CD4-positive, alpha-beta T cell treated with Interleukin-15 for 1 hour (primary cell): ENCODE results near the gene BHLHA15.

Experiments used
- DNase-seq: peaks from one replicate; pipeline ENCODE4 v3.0.0-alpha.2; 2020

BHLHA15 gene

DNA sequence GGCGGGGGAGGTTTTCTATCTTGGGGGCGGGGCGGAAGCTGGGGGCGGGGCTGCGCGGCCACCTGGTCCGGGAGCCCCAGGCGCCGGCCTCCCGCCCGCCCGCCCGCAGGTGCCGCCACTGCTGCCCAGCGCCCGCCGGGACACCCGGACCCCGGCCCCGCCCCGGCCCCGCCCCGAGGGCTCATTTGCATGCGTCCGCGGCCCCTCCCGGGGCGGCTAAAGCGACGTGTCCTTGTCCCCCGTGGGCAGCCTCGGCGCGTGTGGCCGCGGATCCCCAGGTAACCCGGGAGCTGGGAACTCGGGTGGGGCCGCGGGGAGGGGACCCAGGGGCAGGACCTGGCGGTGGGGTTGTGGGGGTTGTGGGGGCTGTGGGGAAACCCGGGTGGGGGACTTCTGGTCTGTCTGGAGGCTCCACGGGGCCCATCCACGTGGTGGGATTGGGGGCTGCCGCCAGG is at the start of gene BHLHA15:
Gene BHLHA15, plus strand, starts transcription at position 219 of the 455 bp plus-strand sequence. CDS start 871 bp downstream, outside the sequence.
- DNase-seq, result no peak

DNA sequence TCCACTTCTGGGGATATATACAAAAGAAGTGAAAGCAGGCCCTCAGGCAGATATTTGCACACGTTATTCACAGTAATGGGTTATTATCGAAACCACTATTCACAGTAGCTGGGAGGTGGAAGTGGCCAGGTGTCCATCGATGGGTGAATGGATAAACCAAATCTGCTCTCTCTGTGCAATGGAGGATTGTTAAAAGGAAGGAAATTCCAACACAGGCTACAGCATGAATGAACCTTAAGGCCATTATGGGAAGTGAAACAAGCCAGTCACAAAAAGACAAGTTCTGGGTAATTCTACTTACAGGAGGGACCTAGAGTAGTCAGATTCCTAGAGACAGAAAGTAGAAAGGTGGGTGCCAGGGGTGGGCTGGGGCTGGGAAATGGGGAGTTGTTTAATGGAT is 48.5 kb upstream of the BHLHA15 start:
- DNase-seq, result no peak

DNA sequence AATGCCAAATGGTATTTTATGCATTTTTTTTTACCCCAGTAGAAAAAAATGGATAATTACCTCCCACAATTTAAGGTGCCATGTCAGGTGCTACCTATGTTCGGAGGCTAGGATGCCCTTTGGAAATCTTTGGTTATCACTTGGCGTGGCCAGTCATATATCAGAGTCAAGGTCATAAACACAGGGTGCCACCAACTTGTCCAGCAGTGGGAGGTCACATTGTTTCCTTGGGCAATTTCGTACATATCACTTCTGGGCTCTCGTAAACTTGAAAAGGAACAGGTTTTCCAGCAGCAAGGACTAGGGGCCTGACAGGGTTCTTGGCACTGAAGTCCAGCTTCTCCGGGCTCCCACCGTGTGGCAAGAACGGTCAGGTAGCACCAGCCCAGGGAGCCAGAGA is 48.0 kb upstream of the BHLHA15 start:
- DNase-seq, result no peak

DNA sequence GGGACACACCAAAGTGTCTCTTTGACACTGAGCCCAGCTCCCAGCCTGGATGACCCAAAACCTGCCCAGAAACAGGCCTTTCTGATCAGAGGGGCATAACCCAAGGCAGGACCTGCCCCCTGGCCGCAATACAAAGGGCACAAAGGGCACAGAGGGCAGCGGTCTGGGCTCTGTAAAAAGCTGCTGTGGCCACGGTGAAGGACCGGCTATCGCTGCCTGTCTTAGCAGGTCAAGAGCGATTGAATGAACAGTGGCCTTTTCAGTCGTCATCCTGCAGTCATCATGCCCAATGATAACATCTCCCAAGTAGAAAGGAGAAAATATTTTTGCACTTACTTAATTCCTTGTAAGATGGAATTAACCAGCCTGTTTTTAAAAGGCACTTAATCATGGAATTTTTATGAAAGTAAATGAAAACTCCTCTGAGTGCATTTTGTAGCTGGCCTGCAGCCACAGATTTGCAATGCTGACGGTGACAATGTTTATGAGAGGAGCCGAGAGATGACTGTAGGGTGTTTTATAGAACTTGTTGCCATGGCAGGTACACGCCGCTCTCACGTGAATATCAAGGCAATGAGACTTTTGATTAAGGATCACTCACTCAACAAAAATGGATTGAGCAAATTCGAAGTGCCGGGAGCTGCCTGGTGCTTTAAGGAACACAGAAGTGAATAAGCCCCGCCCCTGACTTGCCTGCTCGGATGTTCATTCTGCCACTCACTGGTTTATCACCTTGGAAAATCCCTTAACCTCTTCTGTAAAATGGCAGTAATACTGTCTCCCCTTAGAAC is 47.3 kb upstream of the BHLHA15 start:
- no peak for DNase-seq

DNA sequence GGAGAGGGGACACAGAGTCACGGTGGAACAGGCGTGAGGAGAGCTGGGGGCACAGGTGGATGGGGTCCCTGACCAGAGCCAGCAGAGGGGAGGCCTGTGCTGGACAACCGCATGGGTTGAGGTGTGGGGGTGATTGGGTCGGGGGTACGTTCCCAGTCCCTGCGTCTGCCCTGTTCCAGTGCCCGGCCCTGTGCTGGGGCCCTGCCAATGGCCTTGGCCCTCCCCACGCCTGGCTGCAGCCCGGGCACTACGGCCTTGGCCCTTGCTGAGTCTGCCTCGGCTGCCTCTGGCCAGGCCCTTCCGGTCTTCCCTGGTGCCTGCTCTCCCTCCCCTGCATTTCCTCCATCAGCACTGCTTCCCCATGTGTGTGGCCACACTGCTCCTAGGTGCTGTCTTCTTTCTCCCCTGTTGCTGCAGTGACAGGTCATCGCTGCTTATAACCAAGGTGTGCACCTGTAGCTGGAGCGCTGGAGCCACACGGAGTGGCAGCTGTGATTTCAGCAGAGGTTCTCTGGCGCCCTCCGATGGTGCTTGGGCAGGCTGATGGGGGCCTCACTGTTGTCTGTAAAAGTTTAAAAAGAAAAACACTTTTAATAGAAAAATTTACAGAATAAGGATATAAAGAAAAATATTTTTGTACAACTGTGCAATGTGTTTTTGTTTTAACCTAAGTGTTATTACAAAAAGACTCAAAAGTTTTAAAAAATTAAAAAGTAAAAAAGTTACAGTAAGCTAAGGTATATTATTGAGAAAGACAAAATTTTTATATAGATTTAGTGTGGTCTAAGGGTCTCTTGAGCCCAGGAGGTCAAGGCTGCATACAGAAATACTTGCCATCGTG is 45.2 kb upstream of the BHLHA15 start:
- DNase-seq, result peak; percentile 54

DNA sequence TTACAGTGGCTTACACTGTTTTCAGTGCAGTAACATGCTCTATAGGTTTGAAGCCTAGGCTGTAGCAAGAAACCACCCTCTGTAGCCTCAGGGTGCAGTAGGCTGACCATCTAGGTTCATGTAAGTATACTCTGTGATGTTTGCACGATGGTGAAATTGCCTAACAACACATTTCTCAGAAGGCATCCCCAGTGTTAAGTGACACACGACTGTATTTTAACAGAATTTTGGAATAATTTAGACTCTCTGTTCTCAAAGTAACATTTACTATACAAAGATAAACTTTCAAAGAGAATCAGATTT is 44.6 kb upstream of the BHLHA15 start:
- no peak for DNase-seq

DNA sequence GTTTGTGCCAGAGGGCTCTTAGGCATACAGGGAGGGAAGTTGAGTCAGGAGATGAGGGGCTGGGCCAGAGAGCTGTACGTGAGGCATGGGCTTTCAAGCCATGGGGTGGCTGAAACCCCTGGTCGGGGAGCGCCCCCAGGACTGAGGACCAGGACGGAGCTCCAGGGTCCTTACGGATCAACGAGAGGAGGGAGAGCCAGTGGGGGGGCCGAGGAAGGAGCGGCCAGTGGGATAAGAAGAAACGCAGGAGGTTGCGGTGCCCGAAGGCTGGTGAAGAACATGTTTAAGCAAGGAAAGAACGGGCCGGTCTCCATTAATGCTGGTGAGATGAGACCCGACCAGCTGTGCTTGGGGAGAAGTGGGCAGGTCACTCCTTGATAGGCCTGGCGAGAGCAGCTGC is 43.6 kb upstream of the BHLHA15 start:
- DNase-seq, result no peak

DNA sequence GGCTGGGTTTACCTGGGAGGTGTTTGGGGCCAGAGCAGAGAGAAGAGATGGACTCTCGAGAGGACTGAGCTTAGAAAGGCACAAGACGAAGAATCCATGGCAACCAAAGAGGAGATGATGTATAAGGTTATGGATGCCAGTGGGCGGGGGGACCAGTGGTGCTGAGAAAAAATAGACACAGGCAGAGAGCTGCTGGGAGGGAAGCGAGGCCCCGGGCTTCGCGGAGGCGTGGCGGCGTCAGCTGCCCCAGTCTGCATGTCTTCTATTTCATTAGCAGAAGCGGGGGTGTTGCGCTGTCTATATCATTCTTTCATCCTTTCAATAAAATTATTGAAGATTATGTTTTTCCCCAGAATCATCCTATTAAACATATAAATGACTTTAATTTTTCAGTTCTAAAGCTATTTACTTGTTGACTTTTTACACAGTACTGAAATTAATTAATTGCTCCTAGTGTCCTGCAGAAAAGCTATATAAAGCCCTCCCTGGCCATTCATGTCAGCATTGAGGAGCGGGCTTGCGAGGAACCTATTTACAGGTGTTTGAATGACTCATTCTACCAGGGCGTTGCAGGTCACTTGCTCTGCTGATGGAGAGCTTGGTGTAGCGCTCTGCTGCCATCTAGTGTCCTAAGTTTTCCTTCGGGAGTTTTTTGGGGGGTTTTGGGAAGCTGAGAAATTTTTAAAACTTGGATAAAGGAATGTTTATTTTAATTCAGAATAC is 42.9 kb upstream of the BHLHA15 start:
- DNase-seq, result peak; percentile 42

DNA sequence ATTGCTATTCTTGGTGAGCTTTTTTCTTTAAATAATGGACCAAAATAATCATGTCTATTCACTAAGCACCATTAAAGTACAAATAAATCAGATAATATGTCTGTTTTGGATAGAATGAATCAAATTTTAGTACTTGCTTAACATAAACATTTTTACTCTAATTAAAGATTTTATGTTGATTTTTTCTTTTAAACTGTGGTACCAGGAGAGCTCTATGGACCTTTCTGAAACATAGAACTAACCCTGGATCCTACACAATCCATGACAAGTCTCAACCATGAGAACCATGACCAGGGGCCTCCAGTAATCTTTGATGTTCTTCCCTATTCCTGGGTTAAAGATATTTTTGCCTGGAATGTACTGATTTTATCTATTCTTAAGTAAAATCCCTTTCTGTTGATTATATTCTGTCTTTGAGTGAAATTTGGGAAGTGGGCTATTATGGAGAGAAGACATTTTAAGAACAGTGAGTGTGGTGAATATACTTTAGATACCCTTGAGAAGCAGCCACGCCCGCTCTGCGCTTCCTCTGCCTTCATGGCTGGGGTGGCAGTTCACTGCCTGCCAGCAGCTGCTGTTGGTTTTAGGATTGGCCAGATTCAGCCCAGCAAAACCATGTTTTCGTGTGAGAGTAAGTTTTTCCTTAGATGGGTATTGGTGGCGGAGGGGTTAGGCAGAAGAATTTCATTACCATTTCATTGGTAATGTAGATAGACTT is 42.2 kb upstream of the BHLHA15 start:
- no peak for DNase-seq

DNA sequence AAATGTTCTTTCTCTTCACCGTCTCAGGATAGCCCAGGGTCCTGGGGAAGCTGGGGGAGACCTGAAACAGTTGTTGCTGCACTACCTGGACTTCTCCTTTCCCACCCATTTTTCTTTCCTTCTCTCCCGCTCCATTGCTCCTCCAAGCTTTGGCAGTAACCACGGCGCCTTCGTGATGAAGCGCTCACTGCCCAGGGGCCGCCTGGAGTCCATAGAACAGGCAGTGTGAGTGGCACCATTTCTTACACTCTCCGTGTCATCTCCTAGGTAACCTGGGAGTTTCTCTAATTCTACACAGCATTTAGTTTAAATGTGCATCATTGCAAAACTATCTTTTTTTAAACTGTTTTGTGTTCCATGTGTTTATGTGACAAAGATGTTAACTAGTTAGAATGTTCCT is 40.3 kb upstream of the BHLHA15 start:
- DNase-seq, result no peak

DNA sequence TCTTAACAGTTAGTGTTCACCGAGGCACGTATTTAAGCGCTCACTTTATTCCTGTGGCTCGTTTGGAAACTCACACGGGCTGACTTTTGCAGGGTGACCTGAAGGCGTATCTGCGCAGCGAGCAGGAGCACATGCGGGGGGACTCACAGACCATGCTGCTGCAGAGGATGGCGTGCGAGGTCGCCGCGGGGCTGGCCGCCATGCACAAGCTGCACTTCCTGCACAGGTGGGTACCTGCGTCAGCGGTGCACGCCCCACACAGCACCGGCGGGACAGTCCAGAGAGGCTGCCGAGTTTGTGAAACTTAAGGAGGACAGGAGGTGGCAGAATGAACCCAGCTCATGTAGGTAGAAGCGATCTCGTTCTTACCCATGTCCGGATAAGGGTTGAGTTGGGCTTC is 39.8 kb upstream of the BHLHA15 start:
- DNase-seq, result no peak

DNA sequence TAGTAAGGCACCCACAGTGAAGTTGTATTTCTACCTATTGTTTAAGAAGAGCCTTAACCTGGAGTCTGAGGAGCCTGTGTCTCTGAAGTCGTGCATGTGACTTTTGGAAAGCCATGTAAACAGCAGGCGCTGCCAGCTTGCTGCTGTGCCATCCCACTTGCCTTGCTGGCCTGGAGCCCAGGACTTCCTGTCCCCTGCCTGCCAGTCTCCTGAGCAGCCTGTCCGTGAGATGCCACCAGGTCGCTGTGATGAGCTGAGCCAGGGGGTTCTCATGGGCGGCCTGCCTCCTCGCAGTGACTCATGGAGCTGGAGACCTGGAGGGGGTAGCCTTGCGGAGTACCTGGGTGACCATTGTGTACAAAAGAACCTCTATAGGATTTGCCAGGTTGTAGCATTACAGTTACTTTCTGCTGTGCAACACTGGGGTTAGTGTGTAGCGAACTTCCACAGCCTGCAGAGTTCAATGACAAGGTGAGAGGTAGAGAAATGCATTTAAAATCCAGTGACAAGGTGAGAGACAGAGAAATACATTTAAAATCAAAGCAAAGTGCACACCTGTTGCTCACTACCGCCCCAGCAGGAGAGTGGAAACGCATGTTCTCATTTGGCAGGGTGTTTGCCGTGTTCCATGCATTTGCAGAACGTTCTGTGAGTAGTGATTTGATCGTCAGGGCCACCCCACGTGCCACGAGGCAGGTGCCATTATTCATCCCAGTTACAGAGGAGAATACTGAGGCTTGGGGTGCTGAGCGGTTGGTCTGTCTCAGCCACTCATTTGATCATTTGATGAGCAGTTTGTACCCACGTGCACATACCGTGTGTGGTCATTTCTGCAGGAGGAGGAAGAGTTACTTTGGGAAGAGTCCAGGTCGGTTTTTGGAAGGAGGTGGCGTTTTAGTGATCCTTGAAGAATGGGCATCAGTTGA is 36.6 kb upstream of the BHLHA15 start:
- no peak for DNase-seq

DNA sequence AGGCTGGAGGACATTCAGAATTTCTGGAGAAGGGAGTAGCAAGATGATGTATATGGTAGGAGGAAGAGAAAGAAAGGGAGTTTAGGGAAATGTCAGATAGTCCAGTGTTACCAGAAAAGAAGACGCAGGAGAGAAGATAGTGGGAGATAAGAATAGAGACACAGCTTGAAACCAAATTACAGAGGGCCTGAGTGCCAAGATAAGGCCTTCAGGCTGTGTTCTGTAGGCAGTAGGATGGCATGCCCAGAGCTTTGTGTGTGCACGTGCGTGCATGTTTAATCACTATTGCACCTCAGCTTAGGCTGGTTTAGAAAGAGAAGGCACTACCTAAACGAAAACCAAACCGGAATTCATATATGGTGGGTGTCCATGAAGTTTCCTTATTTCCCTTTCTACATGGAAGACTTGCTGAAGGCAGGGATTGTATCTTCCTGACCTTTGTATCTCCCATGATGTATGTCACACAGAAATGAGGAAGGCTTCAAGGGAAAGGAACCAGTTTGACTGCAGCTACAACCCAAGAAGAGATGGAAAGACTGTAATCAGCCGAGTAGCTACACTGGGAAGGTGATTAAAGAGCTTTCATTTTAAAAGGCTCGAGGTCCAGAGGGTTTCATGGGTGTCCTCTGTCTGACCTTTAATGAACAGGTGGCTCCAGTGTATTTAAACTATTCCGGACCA is 35.8 kb upstream of the BHLHA15 start:
- no peak for DNase-seq

DNA sequence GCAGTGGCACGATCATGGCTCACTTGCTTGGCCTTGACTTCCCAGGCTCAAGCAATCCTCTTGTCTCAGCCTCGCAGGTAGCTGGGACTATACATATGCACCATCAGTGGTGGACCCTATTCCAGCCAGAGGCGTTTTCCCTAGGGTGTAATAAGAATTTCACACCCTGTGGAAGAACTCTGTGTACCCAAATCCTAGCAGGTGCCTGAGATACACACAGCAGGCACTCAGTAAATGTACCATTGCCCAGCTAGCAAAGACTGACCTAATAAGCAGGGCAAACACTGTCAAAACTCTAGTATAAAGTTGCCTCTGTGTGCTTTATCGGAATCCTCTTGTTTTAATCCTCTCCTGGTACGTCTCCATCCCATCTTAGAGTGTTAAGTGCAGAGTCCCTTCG is 33.7 kb upstream of the BHLHA15 start:
- no peak for DNase-seq

DNA sequence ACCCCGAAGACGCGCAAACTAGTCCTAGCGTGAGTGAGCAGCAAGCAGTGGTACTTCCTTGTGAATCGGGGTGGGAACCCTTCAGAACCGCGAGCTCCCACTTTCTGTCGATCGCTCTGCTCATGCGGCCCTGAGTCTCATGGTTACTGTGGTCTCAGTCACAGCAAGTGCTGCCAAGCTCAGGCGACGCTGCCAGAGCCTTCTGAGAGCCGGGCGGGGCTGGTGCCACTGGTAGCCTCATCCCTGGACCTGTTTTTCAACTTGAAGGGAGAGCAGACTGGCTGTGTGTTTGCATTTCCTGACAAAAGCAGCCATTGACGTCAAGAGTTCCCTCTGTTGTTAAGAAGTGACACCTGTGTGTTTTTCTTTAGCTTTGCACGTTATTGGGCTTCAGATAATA is 32.9 kb upstream of the BHLHA15 start:
- DNase-seq, result no peak

DNA sequence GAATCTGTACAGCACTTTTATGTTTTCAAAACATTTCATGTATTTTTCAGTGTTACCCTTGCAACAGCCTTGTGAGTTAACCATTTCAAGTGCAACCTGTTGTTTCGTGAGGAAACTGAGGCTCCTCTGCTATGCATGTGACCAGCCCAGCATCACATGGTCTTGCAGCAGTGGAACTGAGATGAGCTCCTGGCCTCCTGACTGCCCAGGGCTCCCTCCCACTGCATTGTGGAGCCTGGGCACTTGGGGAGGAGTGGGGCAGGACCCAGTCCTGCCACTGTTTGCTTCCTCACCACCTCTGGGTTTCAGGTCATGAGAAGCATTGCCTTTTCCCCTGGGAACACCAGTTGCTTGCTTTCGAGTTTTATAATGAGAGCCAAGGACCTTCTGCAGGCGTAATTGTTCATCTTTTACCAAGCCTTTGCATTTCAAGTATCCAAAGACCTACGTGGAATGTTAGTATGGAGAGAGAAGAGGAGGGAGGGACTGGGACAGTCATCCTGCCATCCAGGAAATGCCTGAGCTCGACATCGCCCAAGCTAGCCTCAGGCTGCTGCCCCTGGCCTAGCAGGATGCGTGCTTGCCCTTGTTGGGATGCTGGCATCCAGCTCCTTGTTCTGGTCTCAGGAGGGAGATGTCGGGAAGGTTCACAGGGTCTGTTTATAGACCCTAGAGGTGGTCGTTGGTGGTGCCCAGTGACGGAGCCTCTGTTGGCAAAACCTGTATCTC is 32.3 kb upstream of the BHLHA15 start:
- no peak for DNase-seq

DNA sequence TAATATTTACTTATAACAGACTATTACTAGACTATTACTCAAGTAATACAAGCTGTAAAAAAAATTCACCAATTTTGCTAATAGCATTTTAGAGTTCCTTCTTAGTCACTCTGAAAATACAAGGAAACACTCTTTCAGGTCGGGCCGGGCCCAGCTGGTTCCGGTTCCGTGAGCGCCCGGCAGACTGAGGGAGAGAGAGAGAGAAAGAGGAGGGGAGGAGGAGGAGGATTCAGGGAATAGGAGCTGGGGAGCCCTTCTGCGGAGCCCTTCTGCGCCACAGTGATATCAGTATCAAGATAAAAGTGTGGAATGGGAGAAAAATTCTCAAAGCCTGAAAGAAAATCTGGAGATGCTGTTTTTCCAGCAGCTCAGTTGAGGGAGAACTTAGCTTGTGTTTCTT is 30.5 kb upstream of the BHLHA15 start:
- no peak for DNase-seq

DNA sequence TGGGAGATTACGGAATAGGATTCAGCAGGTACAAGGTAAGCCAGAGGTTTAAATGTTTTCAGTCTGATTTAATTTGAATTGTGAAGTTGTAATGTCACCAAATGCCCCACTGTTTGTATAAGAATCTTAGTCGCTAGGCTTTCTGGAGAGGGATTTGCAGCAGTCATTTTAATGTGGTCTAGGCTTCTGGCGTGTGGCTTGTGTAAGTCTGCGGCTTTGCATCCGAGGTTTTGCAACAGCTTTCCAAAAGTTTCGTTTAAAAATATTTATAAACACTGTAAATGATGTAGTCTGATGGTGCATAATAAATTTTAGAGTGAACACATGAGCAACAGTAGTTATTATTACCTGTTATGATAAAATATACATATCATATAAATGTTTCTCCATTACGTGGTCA is 26.1 kb upstream of the BHLHA15 start:
- no peak for DNase-seq

DNA sequence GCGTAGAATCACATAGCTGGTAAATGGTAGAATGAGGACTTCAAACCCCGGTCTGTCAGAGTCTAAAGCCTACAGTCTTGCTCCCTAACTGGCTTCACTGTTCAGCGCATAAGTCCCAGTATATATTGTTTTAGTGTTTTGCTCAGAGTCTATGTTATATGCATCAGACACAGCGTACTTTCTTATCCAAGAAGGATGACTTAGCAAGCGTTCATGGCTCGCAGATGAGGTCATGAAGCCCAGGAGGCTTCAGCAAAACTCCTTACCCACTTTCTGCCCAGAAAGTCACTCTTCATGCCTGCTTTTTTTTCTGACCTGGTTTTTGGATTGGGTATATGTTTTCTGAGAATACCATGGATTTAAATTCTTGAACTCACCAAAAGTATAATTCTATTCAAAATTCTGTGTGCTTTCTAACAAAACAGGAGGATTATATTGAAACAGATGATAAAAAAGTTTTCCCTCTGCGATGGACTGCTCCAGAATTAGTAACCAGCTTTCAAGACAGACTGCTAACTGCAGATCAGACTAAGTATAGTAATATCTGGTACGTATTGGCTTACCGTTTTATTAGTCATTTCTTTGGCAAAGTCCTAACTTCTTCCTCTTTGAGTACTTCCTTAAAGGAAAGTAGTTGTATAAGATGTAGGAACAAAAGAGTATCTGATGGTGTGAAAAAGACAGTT is 24.6 kb upstream of the BHLHA15 start:
- no peak for DNase-seq

DNA sequence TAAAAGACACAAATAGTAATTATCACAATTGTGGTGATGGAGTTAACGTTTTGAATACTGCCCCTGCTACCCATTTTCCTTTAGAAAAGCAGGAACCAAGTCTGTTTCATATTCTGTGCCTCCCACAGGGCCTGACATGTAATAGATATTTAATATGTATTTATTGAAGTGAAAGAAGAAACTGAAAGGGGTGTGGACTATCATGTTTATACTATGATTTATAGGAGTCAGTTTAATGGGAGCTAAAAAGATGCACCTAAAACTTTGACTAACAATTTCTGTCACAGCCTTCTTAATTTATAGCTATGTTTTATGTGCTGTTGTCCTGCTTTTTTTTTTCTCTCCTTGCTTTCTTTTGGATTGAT is 24.1 kb upstream of the BHLHA15 start:
- DNase-seq, result no peak
